ENCODE data around the gene PARL.

- TF ChIP-seq CTCF (IDR thresholded peaks at IDR 0.05) (no peak), POLR2A (IDR thresholded peaks at IDR 0.05) (no peak)
Observed at GRCh38 chr3:183830187-183830586, 54.5 kb downstream of the PARL start.

Data from heart left ventricle (tissue), 13 donors.